ENCODE measurements around the gene WDR47. TPM values are rescaled to one million over a fixed set of nuclear protein-coding genes. Genes with fewer than 3 reads are reported as not detected.

The WDR47 gene
- total RNA-seq, 1 donor from 2014 or later: 17.3 TPM

GRCh38 chr1:108976658-108977057, 65.2 kb downstream of the WDR47 start:
- Histone ChIP-seq H3K4me3 (no peak overlapping the region), H3K27ac (no peak overlapping the region), H3K9me3 (ENCODE audit: low read depth) (no peaks in the 10 kb centered on the region), H3K27me3 (no peaks in the 10 kb centered on the region), H3K36me3 (no peaks in the 10 kb centered on the region), H3K4me2 (no peak overlapping the region), H4K20me1 (ENCODE audit: low read depth) (no peaks in the 10 kb centered on the region), H3K4me1 (no peaks in the 10 kb centered on the region), H3K79me2 (ENCODE audit: low read depth) (no peaks in the 10 kb centered on the region), H3K9ac (no peak overlapping the region), H2AFZ (replicated peaks) (no peak overlapping the region), H3F3A (ENCODE audit: low read depth) (no peaks in the 10 kb centered on the region)
- Mint-ChIP-seq H3K4me1 (no peaks in the 10 kb centered on the region), H3K27ac (no peak overlapping the region), H3K27me3 (ENCODE audit: insufficient read depth, low read depth) (no peaks in the 10 kb centered on the region), H3K4me3 (no peak overlapping the region), H3K9me3 (peaks cover 2% of the 10 kb centered on the region), H3K36me3 (peaks cover 21% of the 10 kb centered on the region)
- TF ChIP-seq CTCF (IDR thresholded peaks at IDR 0.05) (no peak), EZH2phosphoT487 (IDR thresholded peaks at IDR 0.05) (no peak), EZH2 (IDR thresholded peaks at IDR 0.05) (no peak)
- no peak for DNase-seq (ENCODE audit: low spot score)

- TF ChIP-seq EZH2 (IDR thresholded peaks at IDR 0.05) (no peak), CTCF (IDR thresholded peaks at IDR 0.05) (no peak), EZH2phosphoT487 (IDR thresholded peaks at IDR 0.05) (no peak)
- no peaks in the 10 kb centered on the region for H3K4me1 Mint-ChIP-seq
- DNase-seq (ENCODE audit: low spot score): no peak
- no peak overlapping the region for H3K27ac Mint-ChIP-seq
- H3K27ac ChIP-seq: no peak overlapping the region
- H3K4me3 ChIP-seq: no peak overlapping the region
- H3K4me3 Mint-ChIP-seq: no peak overlapping the region
- H3K9me3 Mint-ChIP-seq: no peaks in the 10 kb centered on the region
- no peak overlapping the region for H3K4me2 ChIP-seq
- H3F3A ChIP-seq (ENCODE audit: low read depth): no peaks in the 10 kb centered on the region
- H3K27me3 Mint-ChIP-seq (ENCODE audit: insufficient read depth, low read depth): no peaks in the 10 kb centered on the region
- H3K27me3 ChIP-seq: no peaks in the 10 kb centered on the region
- H3K79me2 ChIP-seq (ENCODE audit: low read depth): no peaks in the 10 kb centered on the region
- no peaks in the 10 kb centered on the region for H3K4me1 ChIP-seq
- H2AFZ ChIP-seq (replicated peaks): no peak overlapping the region
- H4K20me1 ChIP-seq (ENCODE audit: low read depth): no peaks in the 10 kb centered on the region
- no peaks in the 10 kb centered on the region for H3K36me3 ChIP-seq
- peaks cover 10% of the 10 kb centered on the region for H3K36me3 Mint-ChIP-seq
- no peaks in the 10 kb centered on the region for H3K9me3 ChIP-seq (ENCODE audit: low read depth)
- H3K9ac ChIP-seq: no peak overlapping the region
These were observed 69.0 kb downstream of the WDR47 start for GRCh38 chr1:108972951-108973350.

- Mint-ChIP-seq H3K4me3 (no peak overlapping the region), H3K36me3 (peaks cover 10% of the 10 kb centered on the region), H3K27ac (no peak overlapping the region), H3K27me3 (ENCODE audit: insufficient read depth, low read depth) (no peaks in the 10 kb centered on the region), H3K4me1 (no peaks in the 10 kb centered on the region), H3K9me3 (no peaks in the 10 kb centered on the region)
- no peak overlapping the region for H3K4me3 ChIP-seq
- H3K27ac ChIP-seq: no peak overlapping the region
- H3F3A ChIP-seq (ENCODE audit: low read depth): no peaks in the 10 kb centered on the region
- no peaks in the 10 kb centered on the region for H4K20me1 ChIP-seq (ENCODE audit: low read depth)
- DNase-seq (ENCODE audit: low spot score): no peak
- no peak for TF ChIP-seq CTCF (IDR thresholded peaks at IDR 0.05)
- no peak for TF ChIP-seq EZH2 (IDR thresholded peaks at IDR 0.05)
- TF ChIP-seq EZH2phosphoT487 (IDR thresholded peaks at IDR 0.05): no peak
- H3K4me1 ChIP-seq: no peaks in the 10 kb centered on the region
- H3K36me3 ChIP-seq: no peaks in the 10 kb centered on the region
- H3K4me2 ChIP-seq: no peak overlapping the region
- H3K9ac ChIP-seq: no peak overlapping the region
- peaks cover 2% of the 10 kb centered on the region for H3K27me3 ChIP-seq
- H3K79me2 ChIP-seq (ENCODE audit: low read depth): no peaks in the 10 kb centered on the region
- H2AFZ ChIP-seq (replicated peaks): no peak overlapping the region
- no peaks in the 10 kb centered on the region for H3K9me3 ChIP-seq (ENCODE audit: low read depth)
These were observed 72.6 kb downstream of the WDR47 start for GRCh38 chr1:108969346-108969745.

All from neural progenitor cell (in vitro differentiated cells).